Measurements from ENCODE around the gene PEX26. TPM values are rescaled to one million over a fixed set of nuclear protein-coding genes. Genes with fewer than 3 reads are reported as not detected.
A peak's percentile ranks its signal among the peaks of the same experiment; 100 is the strongest.

PEX26 gene
- total and polyA plus RNA-seq, 2 of the 13 experiments (the other 11 are each of a cell fraction or from before 2014, with no cell fraction given): 10.6 to 25.1 TPM

DNA sequence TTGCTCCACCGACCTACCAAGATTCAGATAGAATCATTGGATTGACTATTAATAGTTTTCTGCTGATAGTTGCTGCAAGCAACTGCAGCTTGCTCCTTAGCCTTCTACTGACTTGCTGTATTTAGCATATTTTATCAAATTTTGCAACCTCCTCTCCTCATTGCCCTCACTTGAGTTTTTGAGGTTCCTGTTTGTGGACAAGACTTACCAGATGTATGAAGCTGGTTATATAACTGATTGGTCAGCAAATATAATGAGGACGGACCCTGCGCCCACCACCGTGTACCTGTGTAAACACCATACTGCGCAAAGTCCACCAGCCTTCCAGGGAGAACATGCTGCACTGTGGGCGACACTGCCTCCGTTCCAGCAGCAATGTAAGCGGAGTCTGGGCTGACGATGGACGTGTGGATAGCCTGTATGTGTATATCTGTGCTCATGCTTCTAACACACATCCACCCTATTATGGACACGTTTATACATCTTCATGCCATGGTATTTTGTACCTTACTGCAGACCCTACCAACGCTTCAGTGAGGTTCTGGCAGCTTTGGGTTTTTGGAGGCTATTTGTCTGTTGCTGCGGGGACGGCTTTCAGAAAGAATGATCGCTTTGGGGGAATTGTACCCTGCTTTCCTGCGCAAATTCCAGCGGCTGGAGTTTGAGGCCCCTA lies 70.6 kb downstream of the PEX26 start (continued):
- TF ChIP-seq HNRNPH1 (optimal IDR thresholded peaks at IDR 0.05; ENCODE audit: low read depth, low read length): no peak
- TF ChIP-seq ZNF496 (CRISPR knock-in tag; IDR thresholded peaks at IDR 0.05; ENCODE audit: insufficient replicate concordance): no peak
- TF ChIP-seq CEBPG (CRISPR knock-in tag; IDR thresholded peaks at IDR 0.05): peak; percentile 63
- no peak for TF ChIP-seq AHR (CRISPR knock-in tag; IDR thresholded peaks at IDR 0.05)
- TF ChIP-seq SIX1 (CRISPR knock-in tag; IDR thresholded peaks at IDR 0.05; ENCODE audit: borderline replicate concordance): no peak
- TF ChIP-seq NFRKB (IDR thresholded peaks at IDR 0.05): no peak
- 0 out of 2 replicates have a peak, but pooled peaks have one; percentile 59 for TF ChIP-seq CENPT (CRISPR knock-in tag; IDR thresholded peaks at IDR 0.05; ENCODE audit: low read depth)
- no peak; the same call in 1 of the 2 replicates for TF ChIP-seq GTF3A (CRISPR knock-in tag; conservative IDR thresholded peaks at IDR 0.05)

DNA sequence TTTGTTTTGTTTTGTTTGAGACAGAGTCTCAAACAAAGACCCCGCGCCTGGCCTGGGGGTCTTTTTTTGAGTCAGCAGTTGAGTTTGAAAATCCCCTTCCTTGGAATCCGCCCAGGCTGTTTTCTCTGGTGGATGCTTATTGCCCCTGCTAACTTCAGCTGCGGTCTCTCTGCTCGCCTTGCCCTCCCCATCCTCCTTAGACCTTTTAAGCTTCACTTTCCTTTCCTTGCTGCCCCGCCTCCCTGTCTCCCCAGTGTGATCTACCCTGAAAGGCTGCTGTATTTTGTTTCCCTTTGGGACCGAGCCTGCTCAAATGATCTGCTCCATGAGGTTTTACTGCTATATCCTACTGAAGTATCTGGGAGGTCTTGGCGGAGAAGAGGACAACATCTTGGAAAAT lies 74.7 kb downstream of the PEX26 start:
- WGBS (ENCODE audit: low lambda C conversion rate): 95% methylated on average over 8 of the region's 8 CpGs
- intact Hi-C loops (cut with micrococcal nuclease; ENCODE audit: unreplicated experiment): no loop called here
- DNase-seq (ENCODE audit: low spot score) (no peak), FAIRE-seq (no peak), ATAC-seq (no peak)
- no TSS peak for BruUV-seq (replicated peaks)
- ChIA-PET POLR2A (no interaction called here), CTCF (ENCODE audit: low intra/inter-chr PET ratio, low total read pairs) (no interaction called here)
- peaks cover 32% of the 10 kb centered on the region for H3K79me2 ChIP-seq (ENCODE audit: insufficient read depth, low read length)
- H3K27me3 ChIP-seq (ENCODE audit: control insufficient read depth in 1 of 2, insufficient read depth in 2 of 2, low read length in 2 of 2): no peaks in the 10 kb centered on the region
- H3K4me1 ChIP-seq (ENCODE audit: insufficient read depth, low read length): peaks cover 33% of the 10 kb centered on the region
- H4K20me1 ChIP-seq (ENCODE audit: insufficient read depth, low read length): no peaks in the 10 kb centered on the region; the same call in 1 of the 2 replicates
- no peak overlapping the region for H3K9ac ChIP-seq (ENCODE audit: insufficient read depth, low read depth, low read length)
- in situ Hi-C loops (cut with HindIII; ENCODE audit: extremely low pct_ligation_motif_present, low pct_unique_long_range_greater_than_20kb): no loop called here
- H3K4me2 ChIP-seq (ENCODE audit: low read depth, low read length): no peak overlapping the region
- peaks cover 2 to 4% of the 10 kb centered on the region in 2 experiments; a peak in 4 of 5 replicates for H3K36me3 ChIP-seq (replicated peaks in 1 of 2; ENCODE audit: control insufficient read depth in 1 of 2, insufficient read depth in 2 of 2, low read length in 2 of 2)
- H3K9me3 ChIP-seq (ENCODE audit: low read length): no peaks in the 10 kb centered on the region
- H3K27ac ChIP-seq (ENCODE audit: extremely low read length, insufficient read depth, low read length): no peak overlapping the region
- no peak overlapping the region for H2AFZ ChIP-seq (ENCODE audit: low read length)
- no peak overlapping the region for H3K4me3 ChIP-seq (replicated peaks in 1 of 3; ENCODE audit: insufficient read depth in 1 of 3, low read depth in 2 of 3, low read length in 3 of 3)
- TF ChIP-seq ZZZ3 (CRISPR knock-in tag; IDR thresholded peaks at IDR 0.05; ENCODE audit: borderline replicate concordance) (no peak), RAD21 (CRISPR knock-in tag; IDR thresholded peaks at IDR 0.05) (no peak), ZNF280D (CRISPR knock-in tag; IDR thresholded peaks at IDR 0.05) (no peak), ZC3H13 (CRISPR knock-in tag; IDR thresholded peaks at IDR 0.05) (no peak), ZBTB8A (CRISPR knock-in tag; IDR thresholded peaks at IDR 0.05; ENCODE audit: borderline replicate concordance, low read depth) (no peak), HIVEP1 (CRISPR knock-in tag; IDR thresholded peaks at IDR 0.05) (no peak), SMYD3 (CRISPR knock-in tag; IDR thresholded peaks at IDR 0.05) (no peak), ZNF746 (CRISPR knock-in tag; IDR thresholded peaks at IDR 0.05) (no peak), MEIS1 (CRISPR knock-in tag; IDR thresholded peaks at IDR 0.05; ENCODE audit: borderline replicate concordance) (no peak), ZNF30 (CRISPR knock-in tag; IDR thresholded peaks at IDR 0.05) (no peak), ELF1 (CRISPR knock-in tag; IDR thresholded peaks at IDR 0.05) (no peak), FOXO1 (CRISPR knock-in tag; IDR thresholded peaks at IDR 0.05) (no peak), SP140L (CRISPR knock-in tag; IDR thresholded peaks at IDR 0.05; ENCODE audit: borderline replicate concordance) (no peak), HNRNPK (IDR thresholded peaks at IDR 0.05; ENCODE audit: low read depth, low read length, poor library complexity, severe bottlenecking) (no peak)
